22Rv1 (cell line): ENCODE data around the gene UVRAG.

Experiments
- H3K27ac ChIP-seq: fragments of 450-650 bp; 2 replicates; pipeline ENCODE4 v1.5.1; 2017
- ZFX ChIP-seq: fragments of 450-650 bp; IDR thresholded peaks from 2 replicates; pipeline ENCODE4 v1.6.1; 2017; ENCODE audit warnings: antibody characterized with exemption, borderline replicate concordance
- TF ChIP-seq, protein P1 (sequence below): fragments of 450-650 bp; IDR thresholded peaks from 2 replicates; pipeline ENCODE4 v1.5.1; 2017; ENCODE audit warnings: mild to moderate bottlenecking

Gene UVRAG

DNA sequence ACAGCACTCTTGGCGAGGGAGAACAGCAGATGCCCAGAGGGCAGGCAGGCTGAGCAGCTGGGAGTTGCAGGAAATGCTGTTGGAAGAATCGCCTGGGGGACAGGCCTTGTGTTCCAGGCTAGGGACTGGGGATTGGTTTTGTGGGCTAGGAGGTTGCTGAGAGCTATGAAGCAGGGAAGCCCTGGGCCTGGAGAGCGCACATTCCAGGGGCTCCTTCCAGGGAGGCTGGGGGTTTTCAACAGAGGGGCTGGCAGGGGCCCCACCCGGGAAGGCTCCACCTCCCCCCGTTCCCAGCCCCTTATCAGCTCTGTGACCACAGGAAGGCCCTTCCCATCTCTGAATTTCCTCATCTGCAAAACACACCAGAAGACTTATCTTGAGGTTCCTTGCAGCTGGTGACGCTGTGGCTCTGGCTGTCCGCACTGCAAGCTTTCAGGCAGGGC lies 369.6 kb downstream of the UVRAG start:
- no peak overlapping the region for H3K27ac ChIP-seq
- TF ChIP-seq ZFX = no peak
- TF ChIP-seq, protein P1, sequence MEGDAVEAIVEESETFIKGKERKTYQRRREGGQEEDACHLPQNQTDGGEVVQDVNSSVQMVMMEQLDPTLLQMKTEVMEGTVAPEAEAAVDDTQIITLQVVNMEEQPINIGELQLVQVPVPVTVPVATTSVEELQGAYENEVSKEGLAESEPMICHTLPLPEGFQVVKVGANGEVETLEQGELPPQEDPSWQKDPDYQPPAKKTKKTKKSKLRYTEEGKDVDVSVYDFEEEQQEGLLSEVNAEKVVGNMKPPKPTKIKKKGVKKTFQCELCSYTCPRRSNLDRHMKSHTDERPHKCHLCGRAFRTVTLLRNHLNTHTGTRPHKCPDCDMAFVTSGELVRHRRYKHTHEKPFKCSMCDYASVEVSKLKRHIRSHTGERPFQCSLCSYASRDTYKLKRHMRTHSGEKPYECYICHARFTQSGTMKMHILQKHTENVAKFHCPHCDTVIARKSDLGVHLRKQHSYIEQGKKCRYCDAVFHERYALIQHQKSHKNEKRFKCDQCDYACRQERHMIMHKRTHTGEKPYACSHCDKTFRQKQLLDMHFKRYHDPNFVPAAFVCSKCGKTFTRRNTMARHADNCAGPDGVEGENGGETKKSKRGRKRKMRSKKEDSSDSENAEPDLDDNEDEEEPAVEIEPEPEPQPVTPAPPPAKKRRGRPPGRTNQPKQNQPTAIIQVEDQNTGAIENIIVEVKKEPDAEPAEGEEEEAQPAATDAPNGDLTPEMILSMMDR = no peak

DNA sequence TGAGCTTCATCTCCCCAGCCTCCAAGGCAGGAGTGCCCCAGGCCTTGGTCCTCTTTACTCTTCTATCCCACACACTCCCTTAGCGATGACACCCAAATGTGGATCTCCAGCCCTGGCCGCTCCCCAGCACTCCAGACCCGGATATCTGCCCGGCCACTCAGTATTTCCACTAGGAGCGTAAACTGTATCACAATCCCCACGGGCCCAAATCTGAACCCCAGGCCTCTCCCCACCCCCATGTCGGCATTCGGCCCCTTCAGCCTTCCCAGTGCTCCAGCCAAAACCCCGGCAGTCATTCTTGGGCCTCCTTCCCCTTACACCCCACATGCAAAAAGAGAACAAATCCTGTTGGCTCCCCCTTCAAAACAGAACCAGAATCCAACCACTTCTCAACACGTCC lies 370.5 kb downstream of the UVRAG start:
- no peak overlapping the region for H3K27ac ChIP-seq
- TF ChIP-seq ZFX = no peak
- TF ChIP-seq, protein P1 = no peak

DNA sequence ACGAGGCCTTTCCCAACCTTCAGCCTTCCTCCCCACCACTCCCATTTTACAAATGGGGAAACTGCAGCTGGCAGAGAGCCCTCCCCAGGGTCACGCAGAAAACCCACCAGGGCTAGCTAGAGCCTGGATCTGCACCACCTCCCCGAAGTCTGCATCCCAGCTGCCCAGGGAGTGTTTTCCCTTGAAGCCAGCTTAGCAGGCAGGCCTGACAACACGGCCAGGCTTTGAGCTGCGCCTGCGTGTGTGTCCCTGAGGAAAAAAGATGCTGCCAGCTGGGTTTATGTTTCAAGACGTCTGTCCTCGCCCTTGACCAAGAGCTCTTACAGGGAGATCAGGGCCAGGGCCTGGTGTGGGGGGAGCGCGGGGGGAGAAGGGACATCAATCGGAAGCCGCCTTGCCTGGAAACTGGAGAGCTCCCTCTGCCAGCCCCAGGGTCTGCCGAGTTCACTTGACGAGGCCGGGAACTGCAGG lies 371.0 kb downstream of the UVRAG start:
- TF ChIP-seq, protein P1 = no peak
- no peak for TF ChIP-seq ZFX

DNA sequence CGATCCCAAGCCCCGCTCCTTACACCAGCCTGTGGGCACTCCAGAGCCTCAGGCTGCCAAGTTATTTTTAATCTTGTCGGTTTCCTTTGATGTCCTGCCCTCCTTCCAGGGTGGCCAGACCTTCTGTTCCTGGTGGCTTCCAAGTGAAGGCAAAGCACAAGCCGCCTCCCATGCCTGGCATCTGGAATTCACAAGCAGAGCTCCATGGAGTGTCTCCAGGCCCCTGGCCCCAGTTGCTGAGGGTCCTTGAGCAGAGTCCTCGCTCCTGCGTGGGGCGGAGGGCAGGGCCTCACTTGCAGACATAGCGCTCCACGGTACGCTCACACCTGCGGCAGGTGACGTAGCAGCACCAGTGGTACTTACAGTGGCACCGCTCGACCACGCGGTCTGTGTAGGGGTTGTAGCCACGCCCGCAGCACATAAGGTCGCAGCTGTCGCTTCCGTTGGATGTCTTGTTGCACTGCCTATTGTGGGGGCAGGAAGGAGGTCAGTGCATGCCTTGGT lies 371.8 kb downstream of the UVRAG start:
- no peak overlapping the region for H3K27ac ChIP-seq
- TF ChIP-seq, protein P1 = no peak
- TF ChIP-seq ZFX = no peak

More for the DNA sequence above, 371.0 kb downstream of the UVRAG start:
- H3K27ac ChIP-seq = no peak overlapping the region

DNA sequence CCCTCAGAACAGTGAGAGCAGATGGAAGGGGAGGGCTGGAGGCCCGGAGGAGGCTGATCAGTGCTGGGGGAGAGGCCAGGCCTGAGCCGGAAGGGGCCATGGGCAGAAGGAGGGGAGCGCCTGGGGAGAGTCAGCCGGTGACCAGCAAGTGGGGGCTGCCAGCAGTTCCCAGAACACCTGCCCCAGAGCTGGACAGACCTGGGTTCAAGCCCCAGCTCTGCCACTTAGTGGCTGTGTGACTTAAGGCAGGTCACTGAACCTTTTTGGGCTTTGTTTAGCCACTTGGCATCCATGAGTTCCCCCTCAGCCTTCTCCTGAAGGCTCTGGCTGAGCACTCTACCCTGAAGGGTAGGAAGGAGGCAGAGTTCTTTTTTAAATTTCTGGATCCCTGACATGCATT lies 373.9 kb downstream of the UVRAG start:
- TF ChIP-seq, protein P1 = no peak
- no peak for TF ChIP-seq ZFX
- H3K27ac ChIP-seq = no peak overlapping the region

DNA sequence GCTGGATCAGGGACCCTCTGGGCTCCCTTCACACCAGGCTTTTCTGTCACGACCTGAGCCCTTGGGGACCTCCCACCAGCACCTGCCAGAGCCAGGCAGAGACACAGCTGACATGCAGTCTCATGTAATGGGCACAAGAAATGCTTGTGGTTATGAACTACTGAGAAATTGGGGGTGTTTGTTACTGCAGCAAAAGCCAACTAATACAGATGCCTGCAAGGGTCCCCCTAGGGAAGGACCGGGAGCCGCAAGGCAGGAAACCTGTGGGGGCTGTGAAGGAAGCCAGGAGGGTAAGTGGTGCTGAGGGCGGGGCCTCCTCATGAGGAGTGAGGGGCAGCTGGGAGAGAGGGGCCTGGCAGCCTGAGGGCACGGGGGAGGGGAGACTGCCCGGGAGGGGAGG lies 374.7 kb downstream of the UVRAG start:
- no peak for TF ChIP-seq ZFX
- TF ChIP-seq, protein P1 = no peak
- H3K27ac ChIP-seq = no peak overlapping the region

DNA sequence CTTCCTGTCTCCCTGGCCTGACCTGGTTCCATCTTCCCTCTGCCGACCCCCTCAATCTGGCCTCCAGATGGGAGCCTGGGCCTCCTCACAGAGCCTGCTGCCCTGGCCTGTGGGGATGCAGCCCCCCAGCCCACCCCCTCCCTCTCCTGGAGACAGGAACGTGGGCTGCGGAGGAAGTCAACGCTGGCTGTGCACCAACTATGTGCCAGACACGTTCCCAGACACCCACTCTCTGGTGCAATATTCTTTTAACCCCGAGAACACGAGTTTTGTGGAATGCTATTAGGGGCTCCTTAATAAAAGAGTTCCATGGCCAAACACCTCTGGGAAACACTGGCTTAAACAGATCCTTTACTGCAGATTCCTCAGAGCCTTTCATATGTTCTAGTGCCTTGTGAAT lies 375.4 kb downstream of the UVRAG start:
- no peak overlapping the region for H3K27ac ChIP-seq
- TF ChIP-seq ZFX = no peak
- TF ChIP-seq, protein P1 = no peak
